HG03103 (cell line): ENCODE data around the gene DHCR24.

Experiments
- ATAC-seq: cut with Tn5 transposase; IDR thresholded peaks from one replicate; pipeline ENCODE4 v1.9.1; 2021; ENCODE audit warnings: low read depth; ENCODE audit not compliant: unreplicated experiment

Gene DHCR24

GRCh38 chr1:54805466-54805865 lies 81.5 kb downstream of the DHCR24 start:
- no peak for ATAC-seq

GRCh38 chr1:54804471-54805132 lies 82.4 kb downstream of the DHCR24 start:
- no peak for ATAC-seq

GRCh38 chr1:54803761-54804470 lies 83.1 kb downstream of the DHCR24 start:
- no peak for ATAC-seq

GRCh38 chr1:54800899-54801759 lies 85.9 kb downstream of the DHCR24 start, which contains the start of gene TTC22:
Gene TTC22 (minus strand): TSS chr1:54801323. CDS start chr1:54801163, 160 bp downstream.
- ATAC-seq = peak; percentile 81

DNA sequence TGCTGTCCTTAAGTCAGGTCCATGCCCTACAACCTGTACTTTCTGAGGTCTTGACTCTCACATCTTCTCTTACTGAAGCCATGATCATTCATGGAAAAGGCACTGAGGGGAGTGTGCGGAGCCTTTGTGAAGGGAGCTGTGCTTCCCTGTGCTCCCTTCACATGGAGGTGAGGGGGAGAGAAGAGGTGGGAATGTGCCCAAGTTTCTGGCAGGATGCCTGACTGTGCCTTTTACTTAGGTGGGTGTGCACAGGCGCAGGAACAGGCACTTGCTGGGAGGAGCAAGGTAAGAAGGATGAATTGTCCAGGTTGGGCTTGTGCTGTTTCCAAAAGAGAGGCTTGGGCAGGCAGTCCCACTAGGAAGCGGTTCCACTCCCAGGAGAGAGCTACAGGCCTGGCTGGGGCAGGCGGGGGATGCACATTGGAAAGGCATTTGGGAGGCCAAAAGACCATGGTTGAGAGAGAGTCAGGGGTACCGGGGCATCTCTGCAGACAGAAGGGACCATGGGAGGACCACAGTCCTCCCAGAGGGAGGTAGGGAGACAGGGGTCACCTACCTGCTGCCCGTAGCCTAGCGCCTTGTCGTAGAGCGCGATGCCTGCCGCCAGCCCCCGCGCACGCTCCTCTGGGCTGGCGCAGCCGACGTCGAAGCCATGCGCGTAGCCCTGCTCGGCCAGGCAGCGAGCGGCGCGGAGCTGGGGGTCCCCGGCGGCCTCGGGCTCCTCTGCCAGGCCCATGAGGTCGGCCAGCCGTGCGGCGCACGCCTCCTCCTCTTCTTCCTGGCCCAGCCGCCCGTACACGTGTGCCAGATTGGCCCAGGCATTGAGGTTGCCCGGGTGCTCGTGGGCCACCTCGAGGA lies 86.7 kb downstream of the DHCR24 start:
- no peak for ATAC-seq
